ENCODE data around the gene SLC50A1. TPM values are rescaled to one million over a fixed set of nuclear protein-coding genes. Genes with fewer than 3 reads are reported as not detected.

The SLC50A1 gene
- polyA plus RNA-seq, 1 experiment, result 31.4 TPM

DNA sequence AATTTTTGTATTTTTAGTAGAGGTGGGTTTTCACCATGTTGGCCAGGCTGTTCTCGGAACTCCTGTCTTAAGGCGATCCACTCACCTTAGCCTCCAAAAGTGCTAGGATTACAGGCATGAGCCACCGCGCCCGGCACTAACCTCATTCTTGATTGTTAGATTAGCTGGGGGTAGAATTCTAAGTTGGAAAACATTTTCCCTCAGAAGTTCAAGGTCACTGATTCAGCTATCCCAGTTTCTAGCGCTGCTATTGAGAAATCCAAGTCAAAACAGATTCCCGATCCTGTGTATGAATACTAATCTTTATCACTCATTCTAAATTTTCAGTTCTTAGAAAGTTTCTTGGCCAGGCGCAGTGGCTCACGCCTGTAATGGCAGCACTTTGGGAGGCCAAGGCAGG is 32.3 kb upstream of the SLC50A1 start:
- no peak for DNase-seq (ENCODE audit: low read depth, low spot score)
- ChIA-PET CTCF (interaction anchor here (1.6 to 2.3 kb wide), 2 partner anchors 12 to 70 kb away, joined by 4 to 8 read pairs; partner anchors contain the start of gene KRTCAP2), POLR2A (no interaction called here)
- no peak overlapping the region for H3K4me3 ChIP-seq (ENCODE audit: low read depth, low read length)
- TF ChIP-seq CTCF (IDR thresholded peaks at IDR 0.05; ENCODE audit: low read depth, low read length), result no peak
- peaks cover 18% of the 10 kb centered on the region for H3K27me3 ChIP-seq (ENCODE audit: control insufficient read depth, insufficient read depth, low read length)
- no peaks in the 10 kb centered on the region for H3K9me3 ChIP-seq (ENCODE audit: control insufficient read depth, insufficient read depth, low read length)
- no peak overlapping the region for H3K27ac ChIP-seq (ENCODE audit: low read depth, low read length)

GRCh38 chr1:155104605-155105534 is 30.8 kb upstream of the SLC50A1 start:
- Histone ChIP-seq H3K9me3 (ENCODE audit: control insufficient read depth, insufficient read depth, low read length) (no peaks in the 10 kb centered on the region), H3K27ac (ENCODE audit: low read depth, low read length) (no peak overlapping the region), H3K27me3 (ENCODE audit: control insufficient read depth, insufficient read depth, low read length) (peaks cover 24% of the 10 kb centered on the region), H3K4me3 (ENCODE audit: low read depth, low read length) (no peak overlapping the region)
- CTCF ChIA-PET, result interaction anchor here (1.2 to 3.4 kb wide), 3 partner anchors 13 to 68 kb away, joined by 4 to 7 read pairs (median 5); partner anchors contain the start of gene KRTCAP2
- POLR2A ChIA-PET, result no interaction called here
- TF ChIP-seq CTCF (IDR thresholded peaks at IDR 0.05; ENCODE audit: low read depth, low read length), result no peak
- no peak for DNase-seq (ENCODE audit: low read depth, low spot score)

DNA sequence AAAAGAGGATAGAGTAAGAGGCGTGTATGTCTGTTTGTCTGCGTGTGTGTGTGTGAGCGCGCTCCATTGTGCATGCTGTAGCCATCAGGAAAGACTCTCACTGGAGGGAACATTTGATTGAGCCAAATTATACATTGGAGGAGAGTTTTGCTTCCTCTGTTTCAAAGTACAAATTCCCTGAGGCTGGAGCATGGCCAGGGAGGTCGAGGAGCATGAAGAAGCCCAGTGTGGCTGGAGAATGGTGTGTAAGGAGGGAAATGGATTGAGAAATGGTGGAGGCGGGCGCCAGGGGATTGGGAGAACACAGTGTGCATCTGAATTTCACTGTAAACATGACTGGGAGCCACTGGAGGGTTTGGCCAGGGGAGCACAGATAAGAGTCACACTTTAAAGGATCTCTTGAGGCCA is 30.0 kb upstream of the SLC50A1 start:
- no peak for TF ChIP-seq CTCF (IDR thresholded peaks at IDR 0.05; ENCODE audit: low read depth, low read length)
- Histone ChIP-seq H3K27ac (ENCODE audit: low read depth, low read length) (no peak overlapping the region), H3K27me3 (ENCODE audit: control insufficient read depth, insufficient read depth, low read length) (peaks cover 28% of the 10 kb centered on the region), H3K9me3 (ENCODE audit: control insufficient read depth, insufficient read depth, low read length) (no peaks in the 10 kb centered on the region), H3K4me3 (ENCODE audit: low read depth, low read length) (no peak overlapping the region)
- ChIA-PET POLR2A (no interaction called here), CTCF (interaction anchor here (1.2 to 3.4 kb wide), 3 partner anchors 14 to 62 kb away, joined by 5 to 8 read pairs (median 7); no protein-coding TSS in a partner anchor)
- DNase-seq (ENCODE audit: low read depth, low spot score), result no peak

- POLR2A ChIA-PET, result interaction anchor here (0.5 kb wide), 1 partner anchor 9 kb away, joined by 12 read pairs; no protein-coding TSS in a partner anchor
- Histone ChIP-seq H3K9me3 (ENCODE audit: control insufficient read depth, insufficient read depth, low read length) (no peaks in the 10 kb centered on the region), H3K27ac (ENCODE audit: low read depth, low read length) (no peak overlapping the region), H3K27me3 (ENCODE audit: control insufficient read depth, insufficient read depth, low read length) (peaks cover 33% of the 10 kb centered on the region), H3K4me3 (ENCODE audit: low read depth, low read length) (no peak overlapping the region)
- TF ChIP-seq CTCF (IDR thresholded peaks at IDR 0.05; ENCODE audit: low read depth, low read length), result no peak
- no peak for DNase-seq (ENCODE audit: low read depth, low spot score)
- CTCF ChIA-PET, result interaction anchor here (0.5 to 3.4 kb wide), 5 partner anchors 15 to 66 kb away, joined by 3 to 8 read pairs (median 7); partner anchors contain the start of gene KRTCAP2
Observed at GRCh38 chr1:155106862-155107261, 28.8 kb upstream of the SLC50A1 start.

All from AG04450 (cell line).